Right renal pelvis (tissue), 4 donors: Measurements from ENCODE around the gene LMOD1. TPM values are rescaled to one million over a fixed set of nuclear protein-coding genes. Genes with fewer than 3 reads are reported as not detected.

Experiments
- DNase-seq, 4 donors: peaks; one replicate each; pipeline ENCODE4 v3.0.0-alpha.2; 2013; ENCODE audit warnings: low read depth in 4 of 4, low spot score in 3 of 4, missing footprints in 1 of 4
- polyA plus RNA-seq, 4 donors: library from polyadenylated mRNA; unstranded; fragments of 120-200 nt; gene quantifications; one replicate each; pipeline ENCODE4 v1.2.1, GENCODE V29; 2013; ENCODE audit not compliant: insufficient read length in 4 of 4

The LMOD1 gene
- polyA plus RNA-seq, 4 donors: 4.2 to 4.8 (median 4.4) TPM

DNA sequence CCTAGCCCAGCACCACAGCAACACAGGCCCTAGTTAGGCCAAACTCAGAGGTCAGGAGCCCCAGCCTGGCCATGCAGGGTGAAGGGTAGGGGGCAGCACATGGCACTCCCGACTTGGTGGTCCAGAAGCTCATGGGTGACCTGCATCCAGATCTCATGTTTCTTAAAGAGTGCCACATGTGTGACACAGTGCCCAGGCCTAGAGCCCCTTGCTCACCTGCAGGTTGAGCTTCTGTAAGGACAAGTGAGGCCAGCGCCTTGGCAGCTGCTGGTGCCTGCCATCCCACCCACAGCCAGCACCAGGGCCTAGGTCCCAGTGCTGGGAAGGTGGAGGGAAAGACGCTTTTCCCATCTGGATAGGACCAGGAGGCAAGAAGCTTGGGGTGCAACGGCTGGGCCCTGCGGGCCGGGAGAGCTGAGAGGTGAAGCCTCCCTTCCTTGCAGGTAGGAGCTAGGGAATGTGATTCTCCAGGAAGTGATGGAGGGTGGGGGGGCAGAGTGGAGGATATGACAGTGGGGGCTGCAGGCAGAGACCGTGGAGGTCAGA lies 51.2 kb downstream of the LMOD1 start:
- DNase-seq: no peak

DNA sequence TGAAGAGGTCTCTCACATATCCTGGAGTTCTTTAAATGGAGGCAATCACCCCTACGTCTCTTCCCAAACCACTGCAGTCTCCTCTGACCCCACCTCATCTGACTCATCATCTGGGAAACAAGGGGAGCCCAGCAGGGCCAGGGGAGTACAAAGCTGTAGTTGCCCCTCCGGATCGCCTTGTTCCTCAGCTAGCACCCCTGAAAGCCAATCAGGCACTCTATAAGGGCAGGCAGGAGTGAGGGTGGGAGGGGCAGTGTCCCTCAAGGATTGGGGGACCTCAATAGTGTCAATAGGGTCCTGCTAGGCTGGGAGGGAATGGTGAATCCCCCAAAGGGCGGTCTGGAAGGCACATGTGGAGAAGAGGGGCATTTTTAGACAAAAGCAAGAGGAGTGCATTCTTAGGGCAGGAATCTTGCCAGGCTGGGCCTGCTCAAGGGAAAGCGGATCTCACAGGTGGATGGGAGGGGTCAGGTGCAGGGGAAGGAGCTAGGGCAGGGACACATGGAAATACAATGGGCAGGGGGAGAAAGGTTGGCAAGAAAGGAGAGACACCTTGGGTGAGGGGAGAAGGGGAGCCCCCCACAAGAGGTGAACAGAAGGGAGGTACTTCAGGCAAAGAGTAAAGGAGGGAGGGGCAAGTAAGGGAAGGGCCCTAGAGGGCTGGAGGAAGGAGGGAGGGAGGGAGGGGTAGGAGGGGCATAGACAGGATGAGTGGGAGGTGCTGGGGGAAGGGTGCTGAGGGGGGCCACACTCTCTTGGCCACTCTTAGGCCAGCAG lies 51.8 kb downstream of the LMOD1 start:
- DNase-seq: no peak

DNA sequence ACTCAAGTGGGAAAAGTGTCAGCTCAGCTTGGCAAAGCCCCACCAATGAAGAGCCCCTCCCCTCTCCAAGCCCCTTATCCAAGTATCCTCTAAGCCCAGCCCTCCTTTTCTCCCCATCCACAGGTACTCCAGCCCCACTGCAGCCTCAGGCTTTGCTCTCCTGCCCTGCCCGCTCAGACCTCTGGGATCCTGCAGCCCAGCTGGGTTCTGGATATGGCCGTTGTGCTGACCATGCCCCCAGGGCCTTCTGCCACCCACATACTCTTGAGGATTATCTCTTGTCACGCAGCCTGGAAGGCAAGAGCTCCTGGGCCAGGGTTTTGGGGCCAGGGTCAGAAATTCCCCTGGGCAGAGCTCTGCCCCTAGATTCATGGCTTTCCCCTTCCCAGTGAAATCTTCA lies 52.9 kb downstream of the LMOD1 start:
- DNase-seq: no peak

DNA sequence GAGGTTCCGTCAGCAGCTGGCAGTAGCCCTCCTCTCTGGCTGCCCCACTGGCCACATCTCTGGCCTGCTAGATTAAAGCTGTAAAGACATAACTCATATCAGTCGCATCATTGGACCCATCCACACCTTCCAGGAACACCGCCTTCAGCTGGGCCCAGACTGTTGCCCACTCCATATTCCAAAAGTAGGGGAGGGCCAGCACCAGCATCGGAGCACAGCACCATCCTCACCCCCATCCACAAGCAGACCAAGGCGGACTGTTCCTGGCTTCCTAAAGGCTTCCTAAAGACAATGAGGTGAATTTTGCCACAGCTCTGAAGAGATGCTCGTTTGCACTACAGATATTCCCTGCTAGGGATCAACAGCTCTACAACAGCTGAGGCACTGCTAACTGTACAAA lies 54.1 kb downstream of the LMOD1 start:
- DNase-seq: no peak

DNA sequence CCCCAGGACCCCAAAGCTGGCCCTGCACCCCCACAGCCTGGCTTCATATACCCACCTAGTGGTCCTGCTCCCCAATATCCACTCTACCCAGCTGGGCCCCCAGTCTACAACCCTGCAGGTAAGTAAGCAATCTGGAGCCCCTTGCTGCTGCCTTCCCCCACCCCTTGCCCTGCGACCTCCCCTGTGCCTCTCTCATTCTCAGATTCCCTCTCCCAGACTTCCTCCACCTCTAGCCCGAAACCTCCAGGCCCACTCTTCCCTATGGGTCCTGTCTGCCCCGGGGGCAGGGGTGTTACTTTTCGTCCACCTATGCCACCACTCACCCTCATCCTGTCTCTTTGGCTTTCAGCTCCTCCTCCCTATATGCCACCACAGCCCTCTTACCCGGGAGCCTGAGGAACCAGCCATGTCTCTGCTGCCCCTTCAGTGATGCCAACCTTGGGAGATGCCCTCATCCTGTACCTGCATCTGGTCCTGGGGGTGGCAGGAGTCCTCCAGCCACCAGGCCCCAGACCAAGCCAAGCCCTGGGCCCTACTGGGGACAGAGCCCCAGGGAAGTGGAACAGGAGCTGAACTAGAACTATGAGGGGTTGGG lies 54.8 kb downstream of the LMOD1 start:
- no peak for DNase-seq

DNA sequence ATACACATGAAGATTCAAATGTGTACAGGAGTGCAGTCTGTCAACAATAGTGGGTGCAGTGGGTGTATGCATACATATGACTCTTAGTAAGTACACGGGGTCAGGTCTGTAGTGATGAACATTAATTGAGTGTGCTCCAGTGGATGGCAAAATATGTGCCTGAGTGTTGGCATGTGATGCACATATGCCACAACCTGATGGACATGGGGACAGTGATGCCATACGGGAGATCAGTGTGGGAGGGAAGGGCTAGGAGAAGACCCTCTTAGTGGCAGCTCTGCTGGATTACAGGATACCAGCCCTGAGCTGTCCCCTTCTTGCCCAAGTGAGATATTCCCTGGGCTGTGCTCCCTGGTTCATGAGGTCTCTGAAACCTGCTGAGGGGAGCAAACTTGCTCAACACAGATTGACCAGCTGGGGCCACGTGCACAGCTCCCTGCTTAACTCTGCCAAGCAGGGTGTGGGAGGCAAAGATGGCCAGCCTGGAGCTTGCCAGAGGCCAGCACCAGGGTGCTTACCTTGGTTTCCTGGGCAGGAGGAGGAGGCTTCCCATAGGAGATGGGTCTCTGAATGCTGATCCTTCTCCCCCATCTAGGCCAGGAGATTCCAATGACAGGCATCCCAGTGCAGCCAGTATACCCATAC lies 55.4 kb downstream of the LMOD1 start:
- DNase-seq: no peak

DNA sequence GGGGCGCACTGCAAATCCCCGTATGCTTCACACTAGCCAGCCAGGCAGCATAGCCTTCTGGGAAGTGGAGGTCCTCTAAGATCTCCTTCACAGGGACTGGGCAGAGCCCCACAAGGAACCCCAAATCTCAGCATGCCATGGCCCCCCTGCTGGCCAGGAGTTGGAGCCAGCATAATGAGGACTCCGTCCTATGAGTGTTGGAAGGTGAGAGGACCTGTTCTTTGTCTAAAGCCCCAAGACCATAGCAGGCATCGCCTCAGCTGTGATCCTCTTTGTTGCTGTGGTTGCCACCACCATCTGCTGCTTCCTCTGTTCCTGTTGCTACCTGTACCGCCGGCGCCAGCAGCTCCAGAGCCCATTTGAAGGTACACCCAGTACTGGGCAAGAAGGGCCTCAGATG lies 56.1 kb downstream of the LMOD1 start:
- DNase-seq: no peak

DNA sequence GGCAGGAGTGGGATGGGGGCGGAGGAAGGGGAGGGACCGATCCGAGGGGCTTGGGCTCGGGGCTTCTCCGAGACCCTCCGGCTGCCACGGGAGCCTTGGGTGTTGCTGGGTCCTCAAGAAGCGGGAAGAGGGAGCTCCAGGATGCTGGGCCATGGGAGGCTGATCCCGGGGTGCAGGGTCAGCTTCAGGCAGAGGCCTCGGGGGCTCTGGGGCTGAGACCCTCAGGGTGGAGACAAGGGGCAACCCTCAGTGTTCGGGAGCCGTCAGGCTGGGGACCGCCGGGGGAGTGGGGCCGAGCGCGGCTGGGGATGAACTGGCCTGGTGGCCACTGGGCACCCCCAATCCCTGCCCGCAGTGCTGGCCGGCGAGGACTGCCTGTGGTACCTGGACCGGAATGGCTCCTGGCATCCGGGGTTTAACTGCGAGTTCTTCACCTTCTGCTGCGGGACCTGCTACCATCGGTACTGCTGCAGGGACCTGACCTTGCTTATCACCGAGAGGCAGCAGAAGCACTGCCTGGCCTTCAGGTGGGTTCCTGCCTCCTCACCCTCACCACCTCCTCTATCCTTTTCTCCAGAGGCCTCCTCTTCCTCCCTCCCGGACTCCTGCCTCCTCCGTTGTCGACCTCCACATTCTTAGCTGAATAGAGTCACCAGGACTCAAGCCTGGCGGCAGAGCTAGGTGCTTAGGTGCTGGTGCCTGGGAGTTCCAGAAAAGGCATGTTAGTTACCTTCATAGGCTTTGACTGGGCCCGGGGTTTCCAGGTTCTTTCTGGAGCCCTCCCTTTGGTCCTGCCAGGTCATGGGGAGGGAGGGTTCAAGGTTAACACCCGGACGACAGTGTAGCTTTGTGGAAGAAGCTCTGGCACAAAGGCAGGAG lies 57.0 kb downstream of the LMOD1 start:
- no peak for DNase-seq

DNA sequence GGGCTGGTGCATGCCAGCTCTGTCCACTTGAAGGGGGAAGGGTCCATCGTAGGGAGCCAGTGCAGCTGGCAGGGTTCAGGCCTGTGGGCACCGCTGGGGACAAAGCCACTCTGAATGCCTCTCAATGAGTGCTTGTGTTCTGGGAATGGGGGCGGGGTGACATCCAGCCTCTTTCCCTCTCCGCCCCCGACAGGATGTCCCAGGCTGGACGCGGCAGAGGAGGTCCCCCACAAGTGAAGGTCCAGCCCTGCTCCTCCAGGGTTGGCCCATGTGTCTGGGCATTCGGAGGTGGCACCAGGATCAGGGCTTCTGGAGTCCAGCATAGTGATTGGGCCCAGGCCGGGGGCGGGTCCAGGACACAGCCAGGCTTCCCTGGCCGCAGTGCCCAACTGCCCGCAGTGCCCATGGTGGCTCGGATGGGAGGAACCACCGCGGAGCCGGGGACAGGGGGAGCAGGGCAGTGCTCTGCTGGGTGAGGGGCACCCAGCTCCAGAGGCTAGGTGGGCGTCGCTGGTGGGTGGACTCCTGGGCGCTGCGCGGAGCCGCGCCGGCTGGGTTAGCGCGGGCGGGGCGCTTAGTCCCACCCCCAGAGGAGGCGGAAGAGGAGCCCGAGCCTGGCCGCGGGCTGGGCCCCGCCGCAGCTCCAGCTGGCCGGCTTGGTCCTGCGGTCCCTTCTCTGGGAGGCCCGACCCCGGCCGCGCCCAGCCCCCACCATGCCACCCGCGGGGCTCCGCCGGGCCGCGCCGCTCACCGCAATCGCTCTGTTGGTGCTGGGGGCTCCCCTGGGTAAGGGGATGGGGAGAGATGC lies 57.9 kb downstream of the LMOD1 start, which contains the start of gene SHISA4:
Gene SHISA4 (plus strand): TSS at position 617 of the 808 bp plus-strand sequence. CDS start 97 bp downstream, at position 714.
- peak; percentile 25 to 61 (median 48) for DNase-seq

DNA sequence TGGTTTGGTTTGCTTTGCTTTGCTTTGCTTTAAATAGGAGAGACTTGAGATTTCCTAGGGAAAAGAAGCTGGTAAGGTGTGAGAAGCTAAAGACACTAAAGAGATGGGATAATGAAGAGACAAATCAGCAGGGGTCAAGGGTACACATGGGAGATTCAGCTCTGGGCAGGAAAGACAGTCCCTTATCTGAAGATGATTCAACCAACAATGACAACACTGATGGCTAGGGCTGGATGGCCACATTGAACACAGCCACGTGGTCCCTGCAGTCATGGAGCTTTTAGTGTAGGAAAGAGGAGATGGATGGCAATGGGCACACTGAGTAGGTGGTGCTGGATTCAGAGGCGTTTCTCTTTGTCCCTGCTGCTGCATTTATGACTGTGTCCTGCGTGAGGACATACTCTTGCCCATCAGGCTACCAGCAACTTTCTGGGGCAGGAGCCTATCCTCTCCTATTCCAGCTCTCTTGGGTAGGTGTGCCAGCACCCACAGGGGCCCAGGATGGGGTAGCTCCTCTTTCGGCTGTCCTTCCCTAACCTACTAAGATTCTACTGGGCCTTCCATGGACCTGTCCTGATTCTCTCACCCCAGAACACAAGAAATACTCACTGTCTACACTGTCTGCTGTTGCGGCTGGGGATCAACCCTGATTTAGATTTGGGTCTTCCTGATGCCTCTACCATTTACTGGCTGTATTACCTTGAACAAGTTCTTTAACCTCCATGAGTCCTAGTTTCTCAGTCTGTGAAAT lies 59.1 kb downstream of the LMOD1 start:
- DNase-seq: no peak

DNA sequence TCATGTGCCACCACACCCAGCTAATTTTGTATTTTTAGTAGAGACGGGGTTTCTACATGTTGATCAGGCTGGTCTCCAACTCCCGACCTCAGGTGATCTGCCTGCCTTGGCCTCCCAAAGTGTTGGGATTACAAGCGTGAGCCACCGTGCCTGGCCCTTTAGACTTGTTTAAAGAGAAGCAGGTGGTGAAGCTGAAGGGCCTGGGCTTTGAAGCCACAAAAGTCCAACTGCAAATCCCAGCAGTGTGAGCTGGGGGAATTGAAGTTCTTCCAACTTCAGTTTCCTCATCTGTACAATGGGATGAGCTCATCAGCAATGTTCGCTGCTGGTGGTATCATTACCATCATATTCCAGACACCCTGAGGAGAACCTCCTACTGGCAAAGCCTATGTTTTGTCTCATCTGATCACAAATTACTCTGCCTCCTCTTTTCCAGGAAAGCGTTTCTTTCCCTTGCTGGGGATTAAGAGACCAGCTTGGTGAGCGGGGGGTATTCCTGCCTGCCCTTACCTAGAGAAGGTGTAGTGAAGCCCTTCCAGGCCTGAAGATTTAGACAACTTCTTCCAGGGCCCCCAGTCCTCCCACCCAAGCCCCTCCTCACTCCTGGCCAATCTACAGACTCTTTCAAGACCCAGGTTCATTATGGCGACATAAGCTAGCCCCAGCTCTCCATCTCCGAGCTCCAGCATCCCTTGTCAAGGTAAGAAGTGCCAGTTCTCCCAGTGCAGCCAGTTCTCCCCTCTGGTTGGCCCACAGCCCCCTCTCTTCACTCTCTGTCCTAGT lies 60.1 kb downstream of the LMOD1 start:
- no peak for DNase-seq

DNA sequence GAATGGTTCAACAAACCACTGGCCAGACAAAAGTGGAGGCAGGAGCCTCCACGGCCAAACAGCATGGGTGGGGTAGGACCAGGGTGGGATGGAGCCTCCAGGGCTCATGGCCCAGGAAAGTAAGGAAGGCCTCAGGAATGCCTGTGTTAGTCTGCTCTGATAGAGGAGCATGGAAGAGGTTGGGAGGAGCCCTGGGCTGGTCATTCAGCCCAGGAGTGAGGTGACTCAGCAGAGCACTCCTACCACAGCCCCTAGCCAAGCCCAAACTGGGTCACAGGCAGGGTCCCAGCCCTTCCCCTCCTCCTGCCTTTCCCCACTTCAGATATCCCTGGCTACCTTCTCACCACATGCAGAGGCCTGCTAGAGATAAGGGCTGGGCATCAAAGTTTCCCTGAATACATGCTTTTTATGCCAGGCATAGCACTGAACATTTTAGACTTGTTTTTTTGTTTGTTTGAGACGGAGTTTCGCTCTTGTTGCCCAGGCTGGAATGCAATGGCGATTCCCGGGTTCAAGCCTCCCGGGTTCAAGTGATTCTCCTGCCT lies 60.7 kb downstream of the LMOD1 start:
- DNase-seq: no peak

DNA sequence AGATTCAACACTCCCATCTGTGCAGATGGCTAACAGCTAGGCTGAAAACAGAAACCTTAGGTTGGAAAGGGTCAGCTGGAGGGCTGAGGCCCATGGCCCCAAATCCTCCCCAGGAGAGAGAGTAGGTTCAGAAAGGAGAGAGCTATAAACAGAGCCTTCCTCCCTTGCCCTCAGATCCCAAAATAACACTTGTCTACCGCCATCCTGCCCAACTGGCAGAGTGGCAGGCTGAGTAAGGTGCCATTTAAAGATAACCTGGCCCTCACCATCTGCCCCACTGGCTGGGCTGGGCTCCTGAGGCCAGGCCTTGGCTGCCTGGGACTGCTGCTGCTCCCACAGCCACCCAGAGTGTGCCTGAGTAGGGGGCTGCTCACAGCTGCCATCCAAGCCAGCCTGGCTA lies 61.9 kb downstream of the LMOD1 start:
- no peak for DNase-seq

DNA sequence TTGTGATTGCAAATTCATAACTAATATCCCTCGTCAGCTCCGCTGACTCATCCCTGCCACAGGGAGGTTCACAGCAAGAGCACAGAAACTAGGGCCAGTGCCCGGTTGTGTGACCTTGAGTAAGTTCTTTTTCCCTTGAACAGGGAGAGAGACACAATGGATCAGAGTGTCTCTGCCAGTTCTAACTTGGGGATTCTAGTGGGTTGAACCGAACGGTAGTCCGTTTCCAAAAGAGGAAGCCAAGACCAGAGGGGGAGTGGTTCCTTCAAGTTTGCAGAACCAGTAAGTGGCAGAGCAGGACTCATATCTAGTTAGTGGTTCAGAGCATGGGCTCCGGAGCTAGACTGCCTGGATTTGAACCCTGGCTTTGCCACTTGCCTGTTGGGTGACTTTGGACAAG lies 62.6 kb downstream of the LMOD1 start:
- DNase-seq: no peak

DNA sequence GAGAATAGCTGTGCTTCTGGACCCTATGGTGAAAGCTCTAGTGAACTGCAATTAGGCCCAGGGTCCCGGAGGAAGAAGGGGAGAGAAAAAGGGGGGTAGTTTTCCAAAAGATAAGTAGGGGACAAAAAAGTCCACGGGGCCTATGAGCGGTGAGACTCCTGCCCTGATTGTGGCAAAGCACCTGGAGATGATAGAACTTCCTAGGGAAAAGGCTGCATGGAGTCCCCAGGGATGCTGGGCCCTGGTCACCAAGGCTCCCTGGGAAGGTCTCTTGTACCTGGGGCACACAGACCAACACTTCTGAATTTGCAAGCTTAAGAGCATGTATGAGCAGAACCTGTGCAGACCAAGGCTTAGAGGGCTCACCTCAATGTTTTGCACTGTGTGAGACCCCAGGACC lies 63.1 kb downstream of the LMOD1 start:
- no peak for DNase-seq

DNA sequence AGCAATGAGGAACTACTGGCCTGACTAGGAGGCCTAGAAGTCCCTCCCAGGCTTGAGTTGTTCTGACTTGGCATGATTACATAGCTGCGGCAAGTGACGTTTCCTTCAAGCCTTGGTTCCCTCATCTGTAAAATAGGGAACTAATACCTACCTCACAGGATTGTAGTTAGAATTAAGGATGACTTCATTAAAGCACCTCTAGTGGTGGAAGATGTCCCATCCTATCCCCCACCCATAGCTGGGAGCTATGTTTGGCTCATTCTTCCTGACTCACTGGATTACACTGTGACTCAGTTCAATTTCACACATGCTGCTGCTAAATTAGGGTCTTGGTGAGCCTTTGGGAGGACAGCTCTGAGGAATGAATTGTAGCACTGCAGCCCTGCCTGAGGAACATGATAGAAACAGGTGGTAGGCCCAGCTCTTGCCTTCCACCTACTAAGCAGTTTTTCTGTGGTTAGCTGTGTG lies 63.6 kb downstream of the LMOD1 start:
- DNase-seq: no peak

DNA sequence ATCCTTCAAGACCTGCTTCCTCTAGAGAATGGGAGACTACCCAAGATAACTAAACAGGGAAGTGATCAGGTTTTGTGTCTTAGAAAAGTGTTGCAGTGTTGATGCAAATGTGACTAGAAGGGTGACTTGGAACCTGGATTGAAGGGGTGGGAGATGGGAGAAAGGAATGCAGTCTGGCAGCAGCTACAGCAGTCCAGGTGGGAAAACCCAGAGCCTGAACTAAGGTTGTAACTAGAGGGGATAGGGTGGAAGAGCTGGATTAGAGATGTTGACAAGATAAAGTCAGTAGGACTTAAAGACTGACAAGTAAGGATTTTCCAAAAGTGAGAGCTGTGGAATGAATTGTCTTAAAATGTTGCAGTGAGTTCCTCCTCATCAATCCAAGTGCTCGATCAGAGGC lies 64.7 kb downstream of the LMOD1 start:
- DNase-seq: no peak
